ENCODE data around the gene KIF13A. TPM values are rescaled to one million over a fixed set of nuclear protein-coding genes. Genes with fewer than 3 reads are reported as not detected.
"Not testable (repeated sequence)": the region's sequence is repeated elsewhere in the genome, so short reads cannot be mapped to it uniquely, and the experiment has no call there.

KIF13A gene
- total RNA-seq, 2 experiments from 2014 or later = 0.91 to 1.4 TPM

- DNase-seq = no peak
- CTCF ChIA-PET = no interaction called here
- no peak overlapping the region for H3K27ac ChIP-seq (ENCODE audit: low read depth in 1 of 2, low read length in 2 of 2)
- intact Hi-C loops (cut with DNase I, micrococcal nuclease) = no loop called here
- no peaks in the 10 kb centered on the region for H3K9me3 ChIP-seq (ENCODE audit: control insufficient read depth in 1 of 2, insufficient read depth in 1 of 2, low read length in 2 of 2)
- Mint-ChIP-seq H3K4me3 (no peak overlapping the region), H3K27me3 (peaks cover 6% of the 10 kb centered on the region), H3K4me1 (ENCODE audit: low read depth) (no peaks in the 10 kb centered on the region), H3K9me3 (no peaks in the 10 kb centered on the region), H3K36me3 (ENCODE audit: low read depth) (no peaks in the 10 kb centered on the region), H3K27ac (no peak overlapping the region)
- POLR2A ChIA-PET = interaction anchor here (0.5 to 1.0 kb wide), 2 partner anchors 15 to 157 kb away, joined by 3 to 4 read pairs; no protein-coding TSS in a partner anchor
- H3K4me3 ChIP-seq (ENCODE audit: low read length) = no peak overlapping the region
- TF ChIP-seq CTCF (IDR thresholded peaks at IDR 0.05) = no peak
- H3K36me3 ChIP-seq (ENCODE audit: insufficient read depth, low read length) = no peaks in the 10 kb centered on the region
- no peaks in the 10 kb centered on the region for H3K27me3 ChIP-seq (ENCODE audit: control insufficient read depth in 1 of 2, insufficient read depth in 2 of 2, low read length in 2 of 2)
- ATAC-seq (ENCODE audit: poor library complexity) = no peak
- H3K4me1 ChIP-seq (ENCODE audit: insufficient read depth, low read length) = no peaks in the 10 kb centered on the region
These were observed 229.3 kb downstream of the KIF13A start for GRCh38 chr6:17758119-17758518.

GRCh38 chr6:17754254-17754653 is 233.2 kb downstream of the KIF13A start:
- peaks cover 6% of the 10 kb centered on the region for H3K27me3 Mint-ChIP-seq
- no peak for DNase-seq
- Histone ChIP-seq H3K27me3 (ENCODE audit: control insufficient read depth in 1 of 2, insufficient read depth in 2 of 2, low read length in 2 of 2) (no peaks in the 10 kb centered on the region), H3K27ac (ENCODE audit: low read depth in 1 of 2, low read length in 2 of 2) (no peak overlapping the region), H3K4me1 (ENCODE audit: insufficient read depth, low read length) (no peaks in the 10 kb centered on the region), H3K9me3 (ENCODE audit: control insufficient read depth in 1 of 2, insufficient read depth in 1 of 2, low read length in 2 of 2) (no peaks in the 10 kb centered on the region), H3K4me3 (ENCODE audit: low read length) (no peak overlapping the region), H3K36me3 (ENCODE audit: insufficient read depth, low read length) (no peaks in the 10 kb centered on the region)
- intact Hi-C loops (cut with DNase I, micrococcal nuclease) = no loop called here
- no peak overlapping the region for H3K27ac Mint-ChIP-seq
- H3K36me3 Mint-ChIP-seq (ENCODE audit: low read depth) = no peaks in the 10 kb centered on the region
- no peaks in the 10 kb centered on the region for H3K4me1 Mint-ChIP-seq (ENCODE audit: low read depth)
- ChIA-PET POLR2A (interaction anchor here (1.2 kb wide), 1 partner anchor 10 kb away, joined by 5 read pairs; no protein-coding TSS in a partner anchor), CTCF (no interaction called here)
- no peak for ATAC-seq (ENCODE audit: poor library complexity)
- H3K4me3 Mint-ChIP-seq = no peak overlapping the region
- H3K9me3 Mint-ChIP-seq = no peaks in the 10 kb centered on the region
- no peak for TF ChIP-seq CTCF (IDR thresholded peaks at IDR 0.05)

GRCh38 chr6:17745324-17745723 is 242.1 kb downstream of the KIF13A start:
- DNase-seq; POLR2A ChIA-PET; H3K36me3 ChIP-seq (ENCODE audit: insufficient read depth, low read length); CTCF ChIA-PET; intact Hi-C loops (cut with DNase I, micrococcal nuclease); H3K27ac Mint-ChIP-seq; H3K4me3 Mint-ChIP-seq; H3K9me3 Mint-ChIP-seq; H3K27me3 Mint-ChIP-seq; H3K27me3 ChIP-seq (ENCODE audit: control insufficient read depth in 1 of 2, insufficient read depth in 2 of 2, low read length in 2 of 2); H3K4me1 ChIP-seq (ENCODE audit: insufficient read depth, low read length); H3K4me3 ChIP-seq (ENCODE audit: low read length); ATAC-seq (ENCODE audit: poor library complexity); H3K9me3 ChIP-seq (ENCODE audit: control insufficient read depth in 1 of 2, insufficient read depth in 1 of 2, low read length in 2 of 2); H3K27ac ChIP-seq (ENCODE audit: low read depth in 1 of 2, low read length in 2 of 2); H3K36me3 Mint-ChIP-seq (ENCODE audit: low read depth); H3K4me1 Mint-ChIP-seq (ENCODE audit: low read depth): not testable (repeated sequence)

- POLR2A ChIA-PET; H3K4me1 Mint-ChIP-seq (ENCODE audit: low read depth); H3K36me3 ChIP-seq (ENCODE audit: insufficient read depth, low read length); H3K27me3 ChIP-seq (ENCODE audit: control insufficient read depth in 1 of 2, insufficient read depth in 2 of 2, low read length in 2 of 2); intact Hi-C loops (cut with DNase I, micrococcal nuclease); H3K9me3 ChIP-seq (ENCODE audit: control insufficient read depth in 1 of 2, insufficient read depth in 1 of 2, low read length in 2 of 2); H3K4me1 ChIP-seq (ENCODE audit: insufficient read depth, low read length); H3K4me3 ChIP-seq (ENCODE audit: low read length); DNase-seq; H3K4me3 Mint-ChIP-seq; H3K27ac Mint-ChIP-seq; H3K27me3 Mint-ChIP-seq; ATAC-seq (ENCODE audit: poor library complexity); H3K9me3 Mint-ChIP-seq; H3K27ac ChIP-seq (ENCODE audit: low read depth in 1 of 2, low read length in 2 of 2); H3K36me3 Mint-ChIP-seq (ENCODE audit: low read depth): not testable (repeated sequence)
- CTCF ChIA-PET = interaction anchor here (1.0 kb wide), 1 partner anchor 50 kb away, joined by 4 read pairs; no protein-coding TSS in a partner anchor
These were observed 242.6 kb downstream of the KIF13A start for GRCh38 chr6:17744757-17745308.

Data from CD4-positive, alpha-beta T cell (primary cell).